Activated CD8-positive, alpha-beta memory T cell treated with anti-CD3 and anti-CD28 coated beads, Interleukin-2, amount 10 ng/mL, durations not matched to agents 7 days and 5 days (primary cell): ENCODE results near the gene MRTFA. TPM values are rescaled to one million over a fixed set of nuclear protein-coding genes. Genes with fewer than 3 reads are reported as not detected.
"Not testable (repeated sequence)": the region's sequence is repeated elsewhere in the genome, so short reads cannot be mapped to it uniquely, and the experiment has no call there.

Experiments
- ATAC-seq: fragments of 150-1000 bp; cut with Tn5 transposase; one replicate; pipeline ENCODE4 v1.10.0; 2021; ENCODE audit warnings: moderate library complexity
- CTCF ChIA-PET: fragments of 350-600 bp; sonication (Branson Sonifier 250); formaldehyde crosslinking; loops from one replicate; lab custom pipeline; 2021; ENCODE audit warnings: antibody characterized with exemption; lab: Charles Lee
- DNase-seq: peaks from one replicate; pipeline ENCODE4 v3.0.0-alpha.2; 2020
- H3K27ac Mint-ChIP-seq: one replicate; pipeline ENCODE4 v1.8.0; 2021; ENCODE audit warnings: mild to moderate bottlenecking, mixed read lengths
- H3K27me3 Mint-ChIP-seq: one replicate; pipeline ENCODE4 v1.8.0; 2021; ENCODE audit warnings: mixed read lengths
- H3K36me3 Mint-ChIP-seq: one replicate; pipeline ENCODE4 v1.8.0; 2021; ENCODE audit warnings: mild to moderate bottlenecking, mixed read lengths
- H3K4me1 Mint-ChIP-seq: one replicate; pipeline ENCODE4 v1.8.0; 2021; ENCODE audit warnings: mixed read lengths
- H3K4me3 Mint-ChIP-seq: one replicate; pipeline ENCODE4 v1.8.0; 2021; ENCODE audit warnings: mild to moderate bottlenecking, moderate library complexity, mixed read lengths
- H3K9me3 Mint-ChIP-seq: one replicate; pipeline ENCODE4 v1.8.0; 2022; ENCODE audit warnings: low read depth, mixed read lengths
- total RNA-seq, 2 experiments: library from RNA; stranded (reverse); gene quantifications; one replicate each; pipeline ENCODE4 v1.2.3, GENCODE V29; 2021

Gene MRTFA
- total RNA-seq, 2 experiments from 2014 or later, result 59.4 to 74.0 TPM

- Mint-ChIP-seq H3K4me3 (no peak overlapping the region), H3K27ac (no peak overlapping the region), H3K36me3 (peaks cover 2% of the 10 kb centered on the region), H3K4me1 (peaks cover 34% of the 10 kb centered on the region), H3K9me3 (no peaks in the 10 kb centered on the region), H3K27me3 (no peaks in the 10 kb centered on the region)
- CTCF ChIA-PET, result interaction anchor here (1.2 to 3.8 kb wide), 4 partner anchors 12 to 198 kb away, joined by 3 to 19 read pairs (median 8); no protein-coding TSS in a partner anchor
- DNase-seq (no peak), ATAC-seq (no peak)
Measured at GRCh38 chr22:40634119-40634903, 2.2 kb downstream of the MRTFA start.

GRCh38 chr22:40633036-40633435 lies 3.5 kb downstream of the MRTFA start:
- CTCF ChIA-PET, result interaction anchor here (1.2 to 3.8 kb wide), 6 partner anchors 13 to 196 kb away, joined by 3 to 19 read pairs (median 6); no protein-coding TSS in a partner anchor
- DNase-seq (no peak), ATAC-seq (no peak)
- Mint-ChIP-seq H3K36me3 (peaks cover 2% of the 10 kb centered on the region), H3K4me3 (no peak overlapping the region), H3K27me3 (no peaks in the 10 kb centered on the region), H3K9me3 (no peaks in the 10 kb centered on the region), H3K27ac (no peak overlapping the region), H3K4me1 (peaks cover 41% of the 10 kb centered on the region)

GRCh38 chr22:40631925-40632324 lies 4.6 kb downstream of the MRTFA start:
- H3K9me3 Mint-ChIP-seq, result no peaks in the 10 kb centered on the region
- peaks cover 2% of the 10 kb centered on the region for H3K36me3 Mint-ChIP-seq
- CTCF ChIA-PET, result interaction anchor here (0.6 to 3.8 kb wide), 3 partner anchors 14 to 108 kb away, joined by 3 to 19 read pairs (median 3); no protein-coding TSS in a partner anchor
- H3K4me3 Mint-ChIP-seq, result no peak overlapping the region
- H3K27me3 Mint-ChIP-seq, result no peaks in the 10 kb centered on the region
- ATAC-seq (no peak), DNase-seq (no peak)
- H3K27ac Mint-ChIP-seq, result no peak overlapping the region
- H3K4me1 Mint-ChIP-seq, result peaks cover 38% of the 10 kb centered on the region

- ATAC-seq (peak; percentile 42), DNase-seq (no peak)
- no peak overlapping the region for H3K4me3 Mint-ChIP-seq
Measured at GRCh38 chr22:40628354-40629042, 8.0 kb downstream of the MRTFA start.

GRCh38 chr22:40627612-40628011 lies 8.9 kb downstream of the MRTFA start:
- H3K4me1 Mint-ChIP-seq, result peaks cover 16% of the 10 kb centered on the region
- no peak overlapping the region for H3K4me3 Mint-ChIP-seq
- H3K36me3 Mint-ChIP-seq, result peaks cover 3% of the 10 kb centered on the region
- H3K9me3 Mint-ChIP-seq, result no peaks in the 10 kb centered on the region
- DNase-seq, result no peak
- no peak for ATAC-seq
- H3K27me3 Mint-ChIP-seq, result no peaks in the 10 kb centered on the region
- H3K27ac Mint-ChIP-seq, result no peak overlapping the region
- CTCF ChIA-PET, result interaction anchor here (1.2 to 1.7 kb wide), 3 partner anchors 19 to 139 kb away, joined by 3 to 4 read pairs (median 4); no protein-coding TSS in a partner anchor

More at GRCh38 chr22:40628354-40629042, 8.0 kb downstream of the MRTFA start:
- peaks cover 16% of the 10 kb centered on the region for H3K4me1 Mint-ChIP-seq
- H3K36me3 Mint-ChIP-seq, result no peaks in the 10 kb centered on the region
- no peak overlapping the region for H3K27ac Mint-ChIP-seq
- H3K27me3 Mint-ChIP-seq, result no peaks in the 10 kb centered on the region
- no peaks in the 10 kb centered on the region for H3K9me3 Mint-ChIP-seq
- CTCF ChIA-PET, result interaction anchor here (1.2 to 1.7 kb wide), 3 partner anchors 18 to 140 kb away, joined by 3 to 4 read pairs (median 4); no protein-coding TSS in a partner anchor

GRCh38 chr22:40626851-40627250 lies 9.7 kb downstream of the MRTFA start:
- H3K27ac Mint-ChIP-seq, result no peak overlapping the region
- no peak overlapping the region for H3K4me3 Mint-ChIP-seq
- H3K27me3 Mint-ChIP-seq, result no peaks in the 10 kb centered on the region
- peaks cover 3% of the 10 kb centered on the region for H3K9me3 Mint-ChIP-seq
- peaks cover 7% of the 10 kb centered on the region for H3K36me3 Mint-ChIP-seq
- CTCF ChIA-PET, result interaction anchor here (1.4 to 1.7 kb wide), 2 partner anchors 102 to 139 kb away, joined by 3 to 4 read pairs; no protein-coding TSS in a partner anchor
- ATAC-seq (no peak), DNase-seq (no peak)
- H3K4me1 Mint-ChIP-seq, result peaks cover 16% of the 10 kb centered on the region

GRCh38 chr22:40625794-40626193 lies 10.7 kb downstream of the MRTFA start:
- H3K4me3 Mint-ChIP-seq, H3K27me3 Mint-ChIP-seq, DNase-seq, CTCF ChIA-PET, ATAC-seq, H3K27ac Mint-ChIP-seq, H3K9me3 Mint-ChIP-seq: not testable (repeated sequence)
- Mint-ChIP-seq H3K4me1 (peaks cover 13% of the 10 kb centered on the region), H3K36me3 (peaks cover 10% of the 10 kb centered on the region)

GRCh38 chr22:40625281-40625680 lies 11.2 kb downstream of the MRTFA start:
- H3K27ac Mint-ChIP-seq, CTCF ChIA-PET, H3K27me3 Mint-ChIP-seq, ATAC-seq, DNase-seq, H3K9me3 Mint-ChIP-seq, H3K4me3 Mint-ChIP-seq: not testable (repeated sequence)
- H3K4me1 Mint-ChIP-seq, result peaks cover 12% of the 10 kb centered on the region
- H3K36me3 Mint-ChIP-seq, result peaks cover 15% of the 10 kb centered on the region

- ATAC-seq, result no peak
- CTCF ChIA-PET, result interaction anchor here (1.2 to 2.2 kb wide), 2 partner anchors 21 to 80 kb away, joined by 3 to 9 read pairs; no protein-coding TSS in a partner anchor
- H3K36me3 Mint-ChIP-seq, result peaks cover 15% of the 10 kb centered on the region
Measured at GRCh38 chr22:40624770-40625169, 11.7 kb downstream of the MRTFA start.

GRCh38 chr22:40621309-40622151 lies 15.0 kb downstream of the MRTFA start:
- no peak for DNase-seq
- Mint-ChIP-seq H3K4me1 (peaks cover 2% of the 10 kb centered on the region), H3K36me3 (peaks cover 28% of the 10 kb centered on the region), H3K4me3 (no peak overlapping the region), H3K9me3 (peaks cover 12% of the 10 kb centered on the region), H3K27ac (no peak overlapping the region), H3K27me3 (no peaks in the 10 kb centered on the region)
- CTCF ChIA-PET, result no interaction called here
- ATAC-seq, result no peak

More at GRCh38 chr22:40624770-40625169, 11.7 kb downstream of the MRTFA start:
- Mint-ChIP-seq H3K9me3 (peaks cover 9% of the 10 kb centered on the region), H3K4me3 (no peak overlapping the region), H3K4me1 (peaks cover 10% of the 10 kb centered on the region), H3K27ac (no peak overlapping the region), H3K27me3 (no peaks in the 10 kb centered on the region)
- DNase-seq, result no peak

GRCh38 chr22:40620464-40621046 lies 16.0 kb downstream of the MRTFA start:
- H3K4me1 Mint-ChIP-seq, result peaks cover 2% of the 10 kb centered on the region
- no peak overlapping the region for H3K4me3 Mint-ChIP-seq
- CTCF ChIA-PET, result interaction anchor here (1.1 kb wide), 1 partner anchor 26 kb away, joined by 3 read pairs; no protein-coding TSS in a partner anchor
- H3K27ac Mint-ChIP-seq, result no peak overlapping the region
- H3K36me3 Mint-ChIP-seq, result peaks cover 32% of the 10 kb centered on the region
- peaks cover 14% of the 10 kb centered on the region for H3K9me3 Mint-ChIP-seq
- no peaks in the 10 kb centered on the region for H3K27me3 Mint-ChIP-seq
- DNase-seq (no peak), ATAC-seq (no peak)

- Mint-ChIP-seq H3K4me1 (peaks cover 2% of the 10 kb centered on the region), H3K27me3 (no peaks in the 10 kb centered on the region), H3K36me3 (peaks cover 32% of the 10 kb centered on the region), H3K9me3 (peaks cover 14% of the 10 kb centered on the region), H3K27ac (no peak overlapping the region), H3K4me3 (no peak overlapping the region)
- ATAC-seq (no peak), DNase-seq (no peak)
- CTCF ChIA-PET, result interaction anchor here (1.0 kb wide), 1 partner anchor 12 kb away, joined by 3 read pairs; no protein-coding TSS in a partner anchor
Measured at GRCh38 chr22:40618400-40618799, 18.1 kb downstream of the MRTFA start.
